Stimulated activated CD8-positive, alpha-beta memory T cell treated with anti-CD3 and anti-CD28 coated beads, Interleukin-7, amount 100 ng/mL, for 48 hours (primary cell): ENCODE data around the gene PAX2.

Experiments used
- DNase-seq, 2 donors: peaks; one replicate each; pipeline ENCODE4 v3.0.0-alpha.2; 2020; ENCODE audit warnings: low read depth in 1 of 2; ENCODE audit errors: extremely low read depth in 1 of 2

The PAX2 gene

DNA sequence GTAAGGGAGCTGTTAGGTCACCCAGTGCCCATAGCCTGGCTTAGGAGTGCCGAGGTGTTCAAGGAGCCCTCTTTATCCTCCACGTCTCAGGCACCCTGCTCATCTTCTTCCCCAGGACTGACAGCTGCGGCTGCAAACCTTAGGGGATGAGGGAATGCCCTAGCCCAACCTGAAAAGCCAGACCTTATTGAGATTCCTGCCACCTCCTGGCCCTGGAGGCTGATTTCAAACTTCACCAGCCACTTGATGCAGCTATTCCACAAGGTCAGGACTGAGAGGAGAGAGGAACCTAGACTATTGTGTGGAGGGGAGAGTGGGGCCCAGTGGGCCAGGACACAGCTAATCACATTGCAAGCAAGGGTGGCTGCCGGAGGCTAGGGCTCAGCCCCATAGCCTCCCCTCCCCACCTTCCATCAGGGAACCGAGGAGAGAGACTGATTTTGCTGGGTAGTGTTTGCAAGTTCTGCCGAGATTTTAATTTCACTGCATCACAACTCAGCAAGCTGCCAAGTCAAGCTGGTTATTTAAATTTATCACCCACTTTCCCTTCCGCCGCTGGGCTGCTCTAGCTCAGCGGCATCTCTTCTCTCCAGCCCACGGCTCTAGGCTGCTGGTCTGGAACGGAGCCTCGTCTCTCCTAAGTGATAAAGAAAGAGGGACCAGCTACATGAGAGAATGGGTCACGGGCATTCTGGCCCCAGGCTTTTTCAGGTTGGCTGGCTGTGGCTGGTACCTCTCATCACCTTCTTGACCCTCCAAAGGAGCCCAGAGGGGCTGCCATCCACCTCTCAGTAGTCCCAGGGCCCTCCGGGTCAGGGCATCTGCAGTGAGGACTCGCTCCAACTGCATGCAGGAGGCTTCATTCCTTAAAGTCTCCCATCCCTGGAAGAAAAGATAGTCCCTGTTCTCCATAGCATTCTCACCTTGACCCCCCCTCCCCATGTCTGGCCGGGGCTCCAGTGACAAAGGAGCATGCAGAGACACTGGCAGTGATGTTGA, 66.7 kb downstream of the PAX2 start:
- DNase-seq = no peak

GRCh38 chr10:100812978-100813377, 67.6 kb downstream of the PAX2 start:
- DNase-seq = no peak

DNA sequence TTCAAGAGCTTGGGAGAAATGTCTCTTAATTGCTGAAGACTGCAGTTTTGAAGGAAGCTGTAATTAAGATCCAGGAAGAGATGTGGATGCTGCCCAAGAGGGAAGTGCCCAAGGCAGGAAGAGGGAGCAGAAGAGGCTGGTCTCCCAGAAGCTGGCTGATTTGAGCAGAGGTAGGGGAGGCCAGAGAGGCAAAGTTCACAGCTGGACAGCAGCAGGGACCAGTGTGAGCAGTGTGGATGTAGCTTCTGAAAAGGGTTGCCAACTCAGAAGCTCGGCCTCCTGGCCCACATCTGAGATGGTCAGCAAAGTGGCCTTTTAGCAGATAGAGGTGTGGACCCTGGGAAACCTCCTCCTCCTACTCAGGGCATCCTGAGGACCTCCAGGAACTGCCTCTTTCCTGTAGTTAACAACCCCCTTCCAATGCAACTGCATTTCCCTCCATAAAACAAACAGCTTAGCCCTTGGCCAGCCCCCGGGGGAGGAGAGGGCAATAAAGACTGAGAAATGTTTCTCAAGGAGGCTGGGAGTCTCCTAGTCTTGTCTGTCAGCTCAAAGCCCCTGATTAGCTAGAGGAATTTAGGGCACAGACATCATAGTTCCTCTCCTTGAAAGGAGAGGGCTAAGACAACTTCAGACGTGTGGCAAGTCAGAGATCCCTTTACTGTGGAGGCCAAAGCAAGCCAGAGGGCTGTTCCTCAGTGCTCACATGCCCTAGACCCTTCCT, 69.5 kb downstream of the PAX2 start:
- DNase-seq = no peak

DNA sequence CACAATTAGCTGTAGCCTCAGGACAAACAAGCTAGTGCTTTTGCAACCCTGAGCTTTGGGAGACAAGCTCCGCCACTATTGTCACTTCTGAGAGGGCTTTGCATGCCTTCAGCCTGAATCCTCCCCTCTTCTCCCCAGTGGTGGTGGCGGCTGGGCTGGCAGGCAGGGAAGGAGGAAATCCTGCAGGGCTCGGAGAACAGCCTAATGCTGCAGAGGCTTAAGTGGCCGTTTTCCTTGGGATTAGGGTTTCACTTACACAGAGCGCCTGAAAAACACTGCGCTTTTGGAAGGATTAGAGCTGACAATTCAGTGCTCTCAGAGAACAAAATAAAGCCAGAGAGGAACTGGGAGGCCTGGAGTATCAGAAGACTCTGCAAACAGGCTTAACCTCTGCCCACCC, 71.3 kb downstream of the PAX2 start:
- DNase-seq = no peak

GRCh38 chr10:100817268-100817839, 72.0 kb downstream of the PAX2 start:
- no peak for DNase-seq

DNA sequence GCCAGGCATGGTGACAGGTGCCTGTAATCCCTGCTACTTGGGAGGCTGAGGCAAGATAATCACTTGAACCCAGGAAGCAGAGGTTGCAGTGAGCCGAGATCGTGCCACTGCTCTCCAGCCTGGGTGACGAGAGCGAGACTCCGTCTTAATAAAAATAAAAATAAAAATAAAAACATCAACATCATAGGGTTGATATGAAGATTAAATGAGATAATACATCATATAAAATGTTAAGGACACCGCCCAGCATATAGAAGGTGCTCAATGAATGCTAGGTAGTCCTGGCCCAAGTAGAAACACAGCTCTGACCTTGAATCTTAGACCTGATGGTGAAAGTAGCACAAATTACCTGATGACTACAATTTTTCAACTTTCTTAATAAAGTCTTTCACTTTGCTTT, 74.0 kb downstream of the PAX2 start:
- DNase-seq = no peak

DNA sequence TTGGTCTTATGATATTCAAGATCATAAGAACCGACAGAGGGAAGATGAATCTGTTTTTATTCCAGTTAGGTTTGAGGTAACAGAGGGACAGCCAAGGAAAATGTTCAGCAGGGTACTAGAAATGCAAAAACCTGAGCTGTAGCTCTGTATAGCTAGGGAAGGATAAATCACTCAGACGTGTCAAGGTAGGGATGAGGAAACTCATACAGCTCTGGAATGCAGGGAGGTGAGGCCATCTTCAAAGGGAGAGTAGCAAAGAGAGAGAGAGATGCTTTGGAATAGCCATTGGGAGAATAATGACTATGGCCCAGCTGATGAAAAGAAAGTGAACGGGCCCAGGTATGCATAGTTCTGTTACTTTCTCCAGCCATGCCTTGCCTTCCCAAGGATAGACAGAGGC, 77.8 kb downstream of the PAX2 start:
- no peak for DNase-seq

DNA sequence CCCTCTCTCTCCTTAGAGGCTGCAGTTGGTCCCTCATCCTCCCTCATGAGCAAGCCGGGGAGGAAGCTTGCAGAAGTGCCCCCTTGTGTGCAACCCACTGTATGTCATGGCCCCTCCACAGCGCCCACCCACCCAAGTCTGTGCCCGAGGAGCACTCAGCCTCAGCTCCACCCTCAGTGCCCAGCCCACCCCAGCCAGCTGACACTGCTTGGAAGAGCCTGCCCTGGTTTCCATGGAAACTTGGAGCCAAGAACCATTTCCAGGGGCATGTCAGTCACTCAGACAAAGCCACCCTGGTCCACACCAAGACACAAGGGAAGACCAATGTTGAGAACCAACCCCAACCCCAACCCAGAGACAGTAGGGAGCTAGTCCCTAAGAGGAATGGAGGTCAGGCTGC, 79.5 kb downstream of the PAX2 start:
- DNase-seq = no peak

DNA sequence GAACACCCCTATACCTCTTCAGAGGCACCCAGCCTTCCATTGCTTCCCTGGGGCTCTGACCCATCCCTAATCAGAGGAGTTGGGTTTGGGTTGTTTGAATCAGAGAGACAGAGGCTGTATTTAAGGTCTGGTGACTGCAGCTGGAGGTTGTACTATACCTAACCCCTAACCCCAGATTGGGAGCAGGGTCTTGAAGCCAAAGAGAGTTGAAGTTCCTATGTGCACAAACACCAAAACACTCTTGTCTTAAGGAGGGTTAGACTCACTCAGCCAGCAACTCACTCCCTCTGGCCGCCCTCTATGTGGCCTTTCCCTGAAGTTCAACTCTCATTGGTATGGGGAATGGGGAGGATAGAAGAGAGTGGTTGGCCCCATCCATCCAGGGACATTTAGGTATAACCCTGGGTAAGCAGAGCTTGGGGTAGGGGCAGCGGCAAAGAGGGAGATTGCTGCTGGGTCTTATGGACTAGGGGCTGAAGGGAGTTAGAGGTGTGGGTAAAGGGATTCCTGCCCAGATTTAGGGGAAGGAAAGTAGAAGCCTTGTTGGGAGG, 80.0 kb downstream of the PAX2 start:
- DNase-seq = no peak

GRCh38 chr10:100826031-100826651, 80.8 kb downstream of the PAX2 start:
- no peak for DNase-seq

DNA sequence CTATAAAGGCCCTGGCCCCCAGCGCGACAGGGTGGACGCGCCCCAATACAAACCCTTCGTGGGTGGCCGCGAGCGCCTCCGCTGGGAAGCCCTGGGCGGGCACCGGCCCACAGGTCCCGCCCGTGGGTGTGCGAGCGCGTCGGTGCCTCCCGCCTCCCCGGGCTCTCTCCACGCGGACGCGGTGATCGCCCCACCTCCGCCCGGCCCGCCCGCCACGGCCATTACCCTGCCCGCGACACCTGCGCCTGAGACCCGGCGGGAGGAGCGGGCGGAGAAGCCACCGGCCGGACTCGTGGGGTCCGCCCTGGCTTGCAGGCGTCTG, 81.2 kb downstream of the PAX2 start:
- no peak for DNase-seq

GRCh38 chr10:100826983-100827818, 81.8 kb downstream of the PAX2 start:
- DNase-seq = no peak

DNA sequence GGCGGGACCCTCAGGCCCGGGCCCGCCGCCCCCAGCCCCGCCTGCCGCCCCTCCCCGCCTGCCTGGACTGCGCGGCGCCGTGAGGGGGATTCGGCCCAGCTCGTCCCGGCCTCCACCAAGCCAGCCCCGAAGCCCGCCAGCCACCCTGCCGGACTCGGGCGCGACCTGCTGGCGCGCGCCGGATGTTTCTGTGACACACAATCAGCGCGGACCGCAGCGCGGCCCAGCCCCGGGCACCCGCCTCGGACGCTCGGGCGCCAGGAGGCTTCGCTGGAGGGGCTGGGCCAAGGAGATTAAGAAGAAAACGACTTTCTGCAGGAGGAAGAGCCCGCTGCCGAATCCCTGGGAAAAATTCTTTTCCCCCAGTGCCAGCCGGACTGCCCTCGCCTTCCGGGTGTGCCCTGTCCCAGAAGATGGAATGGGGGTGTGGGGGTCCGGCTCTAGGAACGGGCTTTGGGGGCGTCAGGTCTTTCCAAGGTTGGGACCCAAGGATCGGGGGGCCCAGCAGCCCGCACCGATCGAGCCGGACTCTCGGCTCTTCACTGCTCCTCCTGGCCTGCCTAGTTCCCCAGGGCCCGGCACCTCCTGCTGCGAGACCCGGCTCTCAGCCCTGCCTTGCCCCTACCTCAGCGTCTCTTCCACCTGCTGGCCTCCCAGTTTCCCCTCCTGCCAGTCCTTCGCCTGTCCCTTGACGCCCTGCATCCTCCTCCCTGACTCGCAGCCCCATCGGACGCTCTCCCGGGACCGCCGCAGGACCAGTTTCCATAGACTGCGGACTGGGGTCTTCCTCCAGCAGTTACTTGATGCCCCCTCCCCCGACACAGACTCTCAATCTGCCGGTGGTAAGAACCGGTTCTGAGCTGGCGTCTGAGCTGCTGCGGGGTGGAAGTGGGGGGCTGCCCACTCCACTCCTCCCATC, 82.7 kb downstream of the PAX2 start:
- no peak for DNase-seq

DNA sequence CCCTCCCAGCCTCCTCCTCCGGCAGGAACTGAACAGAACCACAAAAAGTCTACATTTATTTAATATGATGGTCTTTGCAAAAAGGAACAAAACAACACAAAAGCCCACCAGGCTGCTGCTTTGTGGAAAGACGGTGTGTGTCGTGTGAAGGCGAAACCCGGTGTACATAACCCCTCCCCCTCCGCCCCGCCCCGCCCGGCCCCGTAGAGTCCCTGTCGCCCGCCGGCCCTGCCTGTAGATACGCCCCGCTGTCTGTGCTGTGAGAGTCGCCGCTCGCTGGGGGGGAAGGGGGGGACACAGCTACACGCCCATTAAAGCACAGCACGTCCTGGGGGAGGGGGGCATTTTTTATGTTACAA, 83.3 kb downstream of the PAX2 start:
- DNase-seq = no peak

DNA sequence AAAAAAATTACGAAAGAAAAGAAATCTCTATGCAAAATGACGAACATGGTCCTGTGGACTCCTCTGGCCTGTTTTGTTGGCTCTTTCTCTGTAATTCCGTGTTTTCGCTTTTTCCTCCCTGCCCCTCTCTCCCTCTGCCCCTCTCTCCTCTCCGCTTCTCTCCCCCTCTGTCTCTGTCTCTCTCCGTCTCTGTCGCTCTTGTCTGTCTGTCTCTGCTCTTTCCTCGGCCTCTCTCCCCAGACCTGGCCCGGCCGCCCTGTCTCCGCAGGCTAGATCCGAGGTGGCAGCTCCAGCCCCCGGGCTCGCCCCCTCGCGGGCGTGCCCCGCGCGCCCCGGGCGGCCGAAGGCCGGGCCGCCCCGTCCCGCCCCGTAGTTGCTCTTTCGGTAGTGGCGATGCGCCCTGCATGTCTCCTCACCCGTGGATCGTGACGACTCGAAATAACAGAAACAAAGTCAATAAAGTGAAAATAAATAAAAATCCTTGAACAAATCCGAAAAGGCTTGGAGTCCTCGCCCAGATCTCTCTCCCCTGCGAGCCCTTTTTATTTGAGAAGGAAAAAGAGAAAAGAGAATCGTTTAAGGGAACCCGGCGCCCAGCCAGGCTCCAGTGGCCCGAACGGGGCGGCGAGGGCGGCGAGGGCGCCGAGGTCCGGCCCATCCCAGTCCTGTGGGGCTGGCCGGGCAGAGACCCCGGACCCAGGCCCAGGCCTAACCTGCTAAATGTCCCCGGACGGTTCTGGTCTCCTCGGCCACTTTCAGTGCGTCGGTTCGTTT, 83.9 kb downstream of the PAX2 start:
- no peak for DNase-seq

DNA sequence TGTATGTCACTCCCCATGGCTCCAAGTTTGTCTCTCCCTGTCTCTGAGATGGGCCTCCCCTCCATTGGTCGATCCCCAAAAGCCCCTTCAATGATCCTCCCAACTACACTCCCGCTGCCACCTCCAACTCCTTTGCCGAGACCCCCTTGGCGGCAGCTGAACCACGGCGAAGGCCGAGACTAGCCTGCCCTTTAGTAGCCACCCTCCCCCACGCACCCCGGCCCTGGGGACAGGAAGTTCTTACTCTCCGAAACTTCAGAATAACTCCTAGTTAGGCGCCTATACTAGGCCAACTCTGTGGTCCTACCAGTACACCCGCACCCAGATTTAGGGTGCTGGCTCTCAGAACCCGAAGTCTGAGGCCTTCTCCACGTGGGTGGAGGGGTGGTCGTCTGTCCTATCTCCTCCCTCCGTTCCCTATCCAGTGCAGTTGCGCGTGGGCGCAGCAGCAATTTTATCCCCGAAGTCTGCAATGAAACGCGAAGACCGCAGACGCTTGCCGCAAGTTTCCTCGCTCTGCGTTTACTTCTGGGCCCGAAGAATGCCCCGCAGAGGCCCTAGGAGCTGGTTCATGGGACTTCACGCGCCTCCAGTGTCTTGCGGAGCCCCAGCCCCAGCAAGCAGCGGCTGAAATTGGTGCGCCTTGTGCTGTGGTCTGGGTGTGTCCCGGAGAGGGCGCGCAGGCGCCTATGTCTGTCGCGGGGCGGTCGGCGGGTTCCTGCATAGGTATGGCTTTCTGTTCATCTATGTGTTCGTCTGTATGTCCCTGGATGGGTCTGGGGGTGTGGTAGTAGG, 84.7 kb downstream of the PAX2 start:
- DNase-seq = no peak

DNA sequence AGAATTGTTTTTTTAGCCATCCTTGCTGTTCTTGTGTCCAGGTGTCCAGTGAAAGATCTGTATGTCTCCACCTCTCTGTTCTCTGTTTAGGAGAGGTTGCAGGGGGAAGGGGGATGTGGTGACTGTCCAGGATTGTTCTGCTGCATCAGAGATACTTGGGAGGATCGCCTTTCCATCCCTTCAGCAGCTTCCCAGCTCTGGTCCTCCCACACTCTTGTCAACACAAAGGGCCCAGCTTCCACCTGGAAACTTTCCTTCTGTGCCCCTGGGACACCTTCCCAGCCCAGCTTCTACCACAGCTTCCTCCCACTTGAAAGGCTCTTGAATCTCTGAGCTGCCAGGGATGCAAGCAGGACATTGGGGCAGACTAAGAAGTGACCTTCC, 85.3 kb downstream of the PAX2 start:
- no peak for DNase-seq

GRCh38 chr10:100831742-100832141, 86.4 kb downstream of the PAX2 start:
- no peak for DNase-seq
